Karpas-422 (cell line): ENCODE data around the gene COL6A1. TPM values are rescaled to one million over a fixed set of nuclear protein-coding genes. Genes with fewer than 3 reads are reported as not detected.

Source experiments
- DNase-seq: peaks from one replicate; pipeline ENCODE4 v3.0.0-alpha.2; 2015
- H2AFZ ChIP-seq: fragments of 200-600 bp; sonication (generic); 2 replicates; pipeline ENCODE4 v1.6.1; 2014; ENCODE audit warnings: antibody characterized with exemption, low read length, mixed read lengths
- H3K27ac ChIP-seq: fragments of 200-600 bp; sonication (generic); 2 replicates; pipeline ENCODE4 v1.5.1; 2014; ENCODE audit warnings: mild to moderate bottlenecking, low read length, moderate library complexity
- H3K27me3 ChIP-seq: fragments of 200-600 bp; sonication (generic); 2 replicates; pipeline ENCODE4 v1.6.1; 2014; ENCODE audit warnings: low read length, mixed read lengths
- H3K36me3 ChIP-seq: fragments of 200-600 bp; sonication (generic); 2 replicates; pipeline ENCODE4 v1.6.1; 2014; ENCODE audit warnings: low read length, mixed read lengths; ENCODE audit not compliant: insufficient read depth
- H3K4me1 ChIP-seq: fragments of 200-600 bp; sonication (generic); 2 replicates; pipeline ENCODE4 v1.6.1; 2014; ENCODE audit warnings: mild to moderate bottlenecking, low read length, mixed read lengths
- H3K4me2 ChIP-seq: fragments of 200-600 bp; sonication (generic); 2 replicates; pipeline ENCODE4 v1.6.1; 2014; ENCODE audit warnings: low read length, low read depth, mild to moderate bottlenecking; ENCODE audit not compliant: poor library complexity, severe bottlenecking
- H3K4me3 ChIP-seq: fragments of 200-600 bp; sonication (generic); 2 replicates; pipeline ENCODE4 v1.5.1; 2014; ENCODE audit warnings: mild to moderate bottlenecking, antibody characterized with exemption, low read length, mixed read lengths
- H3K79me2 ChIP-seq: fragments of 200-600 bp; sonication (generic); 2 replicates; pipeline ENCODE4 v1.6.1; 2014; ENCODE audit warnings: mild to moderate bottlenecking, low read length, mixed read lengths
- H3K9ac ChIP-seq: fragments of 200-600 bp; sonication (generic); 2 replicates; pipeline ENCODE4 v1.6.0; 2014; ENCODE audit warnings: low read length
- H3K9me2 ChIP-seq: fragments of 200-600 bp; sonication (generic), shearing (Covaris generic); replicated peaks from 2 replicates; pipeline ENCODE4 v1.6.0; 2014; ENCODE audit warnings: mild to moderate bottlenecking, low read length, moderate library complexity; ENCODE audit not compliant: insufficient read depth
- H3K9me3 ChIP-seq: fragments of 300-700, 200-600 bp; sonication (generic); 2 replicates; pipeline ENCODE4 v1.6.1; 2014; ENCODE audit warnings: low read length, mixed read lengths
- H4K20me1 ChIP-seq: fragments of 200-600 bp; sonication (generic); 2 replicates; pipeline ENCODE4 v1.6.1; 2014; ENCODE audit warnings: mild to moderate bottlenecking, antibody characterized with exemption, low read length, low read depth; ENCODE audit not compliant: insufficient read depth
- total RNA-seq: library from RNA; depleted of rRNA; stranded (reverse); fragments of >200 nt; shearing (Covaris generic); gene quantifications from 2 replicates; pipeline ENCODE4 v1.2.3, GENCODE V29; 2014; ENCODE audit warnings: low replicate concordance

The COL6A1 gene
- total RNA-seq, 1 experiment from 2014 or later: not detected

GRCh38 chr21:46049890-46050667 is 68.5 kb downstream of the COL6A1 start:
- no peaks in the 10 kb centered on the region for H4K20me1 ChIP-seq
- no peak overlapping the region for H3K9ac ChIP-seq
- no peak overlapping the region for H3K4me2 ChIP-seq
- H3K4me3 ChIP-seq: no peak overlapping the region
- H2AFZ ChIP-seq: no peak overlapping the region
- no peaks in the 10 kb centered on the region for H3K79me2 ChIP-seq
- no peaks in the 10 kb centered on the region for H3K9me3 ChIP-seq
- H3K27ac ChIP-seq: no peak overlapping the region
- H3K36me3 ChIP-seq: no peaks in the 10 kb centered on the region
- H3K4me1 ChIP-seq: no peaks in the 10 kb centered on the region
- H3K27me3 ChIP-seq: no peaks in the 10 kb centered on the region
- DNase-seq: no peak
- H3K9me2 ChIP-seq: no peaks in the 10 kb centered on the region

- Histone ChIP-seq H4K20me1 (no peaks in the 10 kb centered on the region), H3K9me2 (no peaks in the 10 kb centered on the region), H3K27ac (no peak overlapping the region), H3K4me3 (no peak overlapping the region), H3K36me3 (no peaks in the 10 kb centered on the region), H3K79me2 (no peaks in the 10 kb centered on the region), H3K4me1 (no peaks in the 10 kb centered on the region), H3K27me3 (no peaks in the 10 kb centered on the region), H3K4me2 (no peak overlapping the region), H3K9me3 (peaks cover 3% of the 10 kb centered on the region; the same call in 1 of the 2 replicates), H2AFZ (no peak overlapping the region), H3K9ac (no peak overlapping the region)
- no peak for DNase-seq
Observed at GRCh38 chr21:46050668-46051378, 69.3 kb downstream of the COL6A1 start.

GRCh38 chr21:46051379-46051770 is 69.8 kb downstream of the COL6A1 start:
- Histone ChIP-seq H3K4me1 (no peaks in the 10 kb centered on the region), H3K79me2 (no peaks in the 10 kb centered on the region), H2AFZ (no peak overlapping the region), H3K9ac (no peak overlapping the region), H3K9me2 (no peaks in the 10 kb centered on the region), H3K4me2 (no peak overlapping the region), H4K20me1 (no peaks in the 10 kb centered on the region), H3K9me3 (peaks cover 3% of the 10 kb centered on the region; the same call in 1 of the 2 replicates), H3K27ac (no peak overlapping the region), H3K36me3 (no peaks in the 10 kb centered on the region), H3K4me3 (no peak overlapping the region), H3K27me3 (no peaks in the 10 kb centered on the region)
- DNase-seq: no peak

- H3K4me1 ChIP-seq: no peaks in the 10 kb centered on the region
- no peak overlapping the region for H2AFZ ChIP-seq
- no peak overlapping the region for H3K4me2 ChIP-seq
- H3K27ac ChIP-seq: no peak overlapping the region
- H4K20me1 ChIP-seq: no peaks in the 10 kb centered on the region
- H3K9me3 ChIP-seq: peaks cover 3% of the 10 kb centered on the region; the same call in 1 of the 2 replicates
- H3K36me3 ChIP-seq: no peaks in the 10 kb centered on the region
- no peaks in the 10 kb centered on the region for H3K9me2 ChIP-seq
- H3K79me2 ChIP-seq: no peaks in the 10 kb centered on the region
- no peaks in the 10 kb centered on the region for H3K27me3 ChIP-seq
- no peak for DNase-seq
- no peak overlapping the region for H3K4me3 ChIP-seq
- no peak overlapping the region for H3K9ac ChIP-seq
Observed at GRCh38 chr21:46051821-46052675, 70.5 kb downstream of the COL6A1 start.

GRCh38 chr21:46052703-46053651 is 71.4 kb downstream of the COL6A1 start:
- no peak for DNase-seq
- no peak overlapping the region for H3K4me2 ChIP-seq
- H3K4me3 ChIP-seq: no peak overlapping the region
- H3K79me2 ChIP-seq: no peaks in the 10 kb centered on the region
- H3K27me3 ChIP-seq: no peaks in the 10 kb centered on the region
- no peak overlapping the region for H3K9ac ChIP-seq
- H2AFZ ChIP-seq: no peak overlapping the region
- H3K4me1 ChIP-seq: no peaks in the 10 kb centered on the region
- no peak overlapping the region for H3K27ac ChIP-seq
- H4K20me1 ChIP-seq: no peaks in the 10 kb centered on the region
- H3K36me3 ChIP-seq: no peaks in the 10 kb centered on the region
- no peaks in the 10 kb centered on the region for H3K9me2 ChIP-seq
- peaks cover 3% of the 10 kb centered on the region; the same call in 1 of the 2 replicates for H3K9me3 ChIP-seq

- Histone ChIP-seq H3K4me3 (no peak overlapping the region), H3K27me3 (no peaks in the 10 kb centered on the region), H2AFZ (no peak overlapping the region), H3K79me2 (no peaks in the 10 kb centered on the region), H3K9me2 (no peaks in the 10 kb centered on the region), H3K4me1 (no peaks in the 10 kb centered on the region), H3K9me3 (peaks cover 10% of the 10 kb centered on the region; the same call in 1 of the 2 replicates), H4K20me1 (no peaks in the 10 kb centered on the region), H3K27ac (no peak overlapping the region), H3K36me3 (no peaks in the 10 kb centered on the region), H3K9ac (no peak overlapping the region), H3K4me2 (no peak overlapping the region)
- DNase-seq: no peak
Observed at GRCh38 chr21:46054031-46054430, 72.5 kb downstream of the COL6A1 start.

- Histone ChIP-seq H3K9ac (no peak overlapping the region), H3K4me2 (no peak overlapping the region), H3K79me2 (no peaks in the 10 kb centered on the region), H3K9me3 (peaks cover 12% of the 10 kb centered on the region; the same call in 1 of the 2 replicates), H3K4me1 (no peaks in the 10 kb centered on the region), H3K9me2 (no peaks in the 10 kb centered on the region), H3K27ac (no peak overlapping the region), H3K36me3 (no peaks in the 10 kb centered on the region), H2AFZ (no peak overlapping the region), H4K20me1 (no peaks in the 10 kb centered on the region), H3K27me3 (no peaks in the 10 kb centered on the region), H3K4me3 (no peak overlapping the region)
- no peak for DNase-seq
Observed at GRCh38 chr21:46054451-46054881, 72.9 kb downstream of the COL6A1 start.
